Measurements from ENCODE around the gene ARHGAP26.
A peak's percentile ranks its signal among the peaks of the same experiment; 100 is the strongest.

The ARHGAP26 gene

GRCh38 chr5:142910128-142910527, 140.0 kb downstream of the ARHGAP26 start:
- no peak for DNase-seq (ENCODE audit: low read depth)
- TF ChIP-seq CTCF (IDR thresholded peaks at IDR 0.05; ENCODE audit: control insufficient read depth, extremely low read depth, insufficient read depth) = no peak
- H3K4me3 ChIP-seq (ENCODE audit: low read depth, low read length) = no peak overlapping the region

- no peak overlapping the region for H3K4me3 ChIP-seq (ENCODE audit: low read depth, low read length)
- DNase-seq (ENCODE audit: low read depth) = no peak
- no peak for TF ChIP-seq CTCF (IDR thresholded peaks at IDR 0.05; ENCODE audit: control insufficient read depth, extremely low read depth, insufficient read depth)
Observed at GRCh38 chr5:142911170-142911569, 141.0 kb downstream of the ARHGAP26 start.

GRCh38 chr5:142911775-142912174, 141.6 kb downstream of the ARHGAP26 start:
- no peak overlapping the region for H3K4me3 ChIP-seq (ENCODE audit: low read depth, low read length)
- no peak for TF ChIP-seq CTCF (IDR thresholded peaks at IDR 0.05; ENCODE audit: control insufficient read depth, extremely low read depth, insufficient read depth)
- no peak for DNase-seq (ENCODE audit: low read depth)

GRCh38 chr5:142913728-142914338, 143.7 kb downstream of the ARHGAP26 start:
- no peak overlapping the region for H3K4me3 ChIP-seq (ENCODE audit: low read depth, low read length)
- no peak for TF ChIP-seq CTCF (IDR thresholded peaks at IDR 0.05; ENCODE audit: control insufficient read depth, extremely low read depth, insufficient read depth)
- DNase-seq (ENCODE audit: low read depth) = no peak

GRCh38 chr5:142915038-142915437, 144.9 kb downstream of the ARHGAP26 start:
- no peak for DNase-seq (ENCODE audit: low read depth)
- H3K4me3 ChIP-seq (ENCODE audit: low read depth, low read length) = no peak overlapping the region
- no peak for TF ChIP-seq CTCF (IDR thresholded peaks at IDR 0.05; ENCODE audit: control insufficient read depth, extremely low read depth, insufficient read depth)

- TF ChIP-seq CTCF (IDR thresholded peaks at IDR 0.05; ENCODE audit: control insufficient read depth, extremely low read depth, insufficient read depth) = peak; percentile 89
- no peak overlapping the region for H3K4me3 ChIP-seq (ENCODE audit: low read depth, low read length)
- peak; percentile 19 for DNase-seq (ENCODE audit: low read depth)
Observed at GRCh38 chr5:142915813-142916424, 145.7 kb downstream of the ARHGAP26 start.

Measured in LNCaP clone FGC (cell line).